Fibroblast of mammary gland (primary cell): Measurements from ENCODE around the gene DLG1.

Experiments
- DNase-seq: peaks from one replicate; pipeline ENCODE4 v3.0.0-alpha.2; 2010; ENCODE audit warnings: low read depth
- H3K4me3 ChIP-seq: 2 replicates; pipeline ENCODE4 v1.5.1; 2011; ENCODE audit warnings: low read depth, mild to moderate bottlenecking, low read length, moderate library complexity; ENCODE audit not compliant: control insufficient read depth
- TF ChIP-seq, protein P1 (sequence below): conservative IDR thresholded peaks from 2 replicates; pipeline ENCODE4 v1.5.1; 2011; ENCODE audit warnings: low read depth, low read length, inconsistent platforms; ENCODE audit not compliant: control insufficient read depth, insufficient read depth

Gene DLG1

DNA sequence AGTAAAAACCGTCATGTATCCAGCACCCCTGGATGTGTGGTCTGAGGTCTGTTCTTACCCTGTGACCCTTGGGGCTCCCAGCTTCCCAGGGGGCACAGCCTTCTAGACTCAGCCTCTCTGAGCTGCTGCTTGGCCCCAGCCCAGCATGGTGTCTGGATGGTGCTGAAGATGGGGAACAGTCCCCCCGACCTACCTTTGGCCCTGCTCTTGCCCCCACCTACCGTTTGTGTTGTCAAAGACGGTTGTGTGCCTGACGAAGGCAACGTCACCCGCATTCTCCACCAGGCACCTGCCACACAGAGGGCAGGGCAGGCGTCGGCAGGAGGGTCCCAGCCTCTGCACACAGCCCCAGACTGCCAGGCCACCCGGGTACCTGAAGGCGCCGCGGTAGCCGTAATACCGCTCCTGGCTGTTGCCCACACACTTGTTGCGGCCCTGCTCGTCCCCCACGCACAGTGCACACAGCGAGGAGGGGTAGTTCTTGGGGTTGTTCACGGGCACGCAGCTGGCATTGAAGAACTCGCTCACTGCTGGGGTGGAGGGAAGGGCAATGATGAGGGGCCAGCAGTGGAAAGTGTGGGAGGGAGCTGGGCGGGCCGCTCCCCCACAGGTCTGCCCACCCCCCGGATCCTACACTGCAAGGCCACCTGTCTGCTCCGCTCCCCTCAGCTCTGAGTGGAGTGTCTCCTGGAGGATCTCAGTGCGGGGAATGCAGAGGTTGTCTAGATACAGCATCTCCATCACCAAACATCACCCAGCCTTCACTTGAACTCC, 289.8 kb downstream of the DLG1 start:
- no peak overlapping the region for H3K4me3 ChIP-seq
- no peak for DNase-seq
- TF ChIP-seq, protein P1, sequence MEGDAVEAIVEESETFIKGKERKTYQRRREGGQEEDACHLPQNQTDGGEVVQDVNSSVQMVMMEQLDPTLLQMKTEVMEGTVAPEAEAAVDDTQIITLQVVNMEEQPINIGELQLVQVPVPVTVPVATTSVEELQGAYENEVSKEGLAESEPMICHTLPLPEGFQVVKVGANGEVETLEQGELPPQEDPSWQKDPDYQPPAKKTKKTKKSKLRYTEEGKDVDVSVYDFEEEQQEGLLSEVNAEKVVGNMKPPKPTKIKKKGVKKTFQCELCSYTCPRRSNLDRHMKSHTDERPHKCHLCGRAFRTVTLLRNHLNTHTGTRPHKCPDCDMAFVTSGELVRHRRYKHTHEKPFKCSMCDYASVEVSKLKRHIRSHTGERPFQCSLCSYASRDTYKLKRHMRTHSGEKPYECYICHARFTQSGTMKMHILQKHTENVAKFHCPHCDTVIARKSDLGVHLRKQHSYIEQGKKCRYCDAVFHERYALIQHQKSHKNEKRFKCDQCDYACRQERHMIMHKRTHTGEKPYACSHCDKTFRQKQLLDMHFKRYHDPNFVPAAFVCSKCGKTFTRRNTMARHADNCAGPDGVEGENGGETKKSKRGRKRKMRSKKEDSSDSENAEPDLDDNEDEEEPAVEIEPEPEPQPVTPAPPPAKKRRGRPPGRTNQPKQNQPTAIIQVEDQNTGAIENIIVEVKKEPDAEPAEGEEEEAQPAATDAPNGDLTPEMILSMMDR: no peak

DNA sequence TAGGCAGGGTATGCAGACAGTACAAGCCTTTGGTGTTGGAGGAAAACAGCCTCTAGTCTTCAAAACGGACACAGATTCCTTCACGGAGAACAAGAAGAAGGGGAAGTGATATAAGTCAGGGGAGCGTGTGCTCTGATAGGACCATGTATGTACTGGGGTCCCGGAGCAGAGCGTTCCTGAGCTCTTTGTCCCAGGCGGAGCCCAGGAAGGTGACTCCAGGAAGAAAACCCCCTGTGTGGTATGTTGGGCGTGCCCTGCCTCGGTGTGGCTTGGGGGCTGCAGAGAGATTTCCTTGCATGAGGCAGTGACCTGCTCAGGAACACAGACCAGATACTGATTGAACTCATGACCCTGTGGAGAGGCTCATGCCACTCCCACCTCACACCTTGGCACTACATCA, 290.5 kb downstream of the DLG1 start:
- no peak overlapping the region for H3K4me3 ChIP-seq
- TF ChIP-seq, protein P1: no peak
- no peak for DNase-seq

DNA sequence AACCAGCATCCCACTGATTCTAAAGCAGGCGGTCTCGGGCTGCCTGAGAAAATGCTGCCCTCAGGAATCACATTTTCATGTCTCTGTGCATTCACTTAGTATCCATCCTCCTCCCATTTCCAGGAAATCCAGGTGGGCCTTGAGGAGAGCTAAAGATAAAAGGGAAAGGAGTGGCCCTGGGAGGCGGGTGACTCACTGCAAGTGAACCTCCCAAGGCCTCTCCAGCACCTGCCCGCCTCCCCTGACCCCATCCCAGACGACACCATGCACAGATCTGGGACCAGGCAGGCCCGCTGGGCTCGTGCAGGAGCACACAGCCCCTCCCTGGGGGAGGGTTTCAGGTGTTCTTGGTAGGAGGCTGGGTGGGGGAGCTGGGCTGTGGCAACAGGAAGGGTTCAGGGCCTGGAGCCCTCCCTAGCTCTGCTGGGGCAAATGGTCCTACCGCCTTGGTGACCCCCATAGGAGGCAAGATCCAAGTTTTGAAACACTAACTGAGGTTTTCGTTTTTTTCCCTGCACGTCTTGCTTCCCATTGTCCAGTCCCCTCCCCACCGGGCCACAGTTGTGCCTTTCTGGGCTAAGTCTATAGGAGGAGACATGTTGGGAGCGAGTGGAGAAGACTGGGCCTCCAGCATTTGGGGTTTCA, 291.0 kb downstream of the DLG1 start:
- DNase-seq: no peak
- no peak overlapping the region for H3K4me3 ChIP-seq
- TF ChIP-seq, protein P1: no peak

DNA sequence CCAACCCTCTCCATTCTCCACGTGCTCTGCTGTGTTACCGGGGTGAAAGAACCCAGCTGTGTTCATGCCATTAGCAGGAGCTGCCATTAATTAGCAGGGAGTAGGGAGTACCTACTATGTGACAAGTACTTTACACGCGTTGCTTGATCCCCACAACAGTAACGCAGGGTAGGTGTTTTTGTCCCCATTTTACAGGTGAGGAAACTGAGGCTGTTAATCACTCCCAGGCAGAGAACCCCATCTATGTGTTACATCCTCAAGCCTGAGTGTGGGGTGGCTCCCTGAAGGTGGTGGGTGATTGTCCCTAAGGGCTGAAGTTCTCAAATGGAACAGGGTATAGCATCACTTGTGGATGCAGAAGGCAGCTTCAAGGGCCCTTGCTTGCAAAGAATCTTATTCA, 291.6 kb downstream of the DLG1 start:
- DNase-seq: no peak
- TF ChIP-seq, protein P1: no peak
- no peak overlapping the region for H3K4me3 ChIP-seq

DNA sequence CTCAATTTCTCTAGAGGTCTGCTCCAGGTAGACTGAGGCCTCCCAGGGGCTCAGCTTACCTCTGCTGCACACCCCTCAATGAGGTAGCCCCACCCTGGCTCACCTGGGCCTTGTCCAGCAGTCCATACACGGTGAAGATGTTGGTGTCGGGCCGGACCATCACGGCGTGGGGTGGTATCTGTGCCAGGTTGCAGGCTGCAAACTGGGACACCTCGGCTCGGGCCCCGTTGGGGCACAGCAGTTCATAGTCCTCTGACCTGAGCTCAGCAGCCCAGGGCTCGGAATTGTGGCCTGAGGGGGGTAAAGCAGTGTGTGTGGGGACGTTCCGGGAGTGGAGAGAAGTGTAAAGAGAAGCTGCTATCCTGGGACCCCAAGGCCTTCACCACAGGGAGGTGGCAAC, 292.0 kb downstream of the DLG1 start:
- no peak overlapping the region for H3K4me3 ChIP-seq
- TF ChIP-seq, protein P1: no peak
- no peak for DNase-seq

DNA sequence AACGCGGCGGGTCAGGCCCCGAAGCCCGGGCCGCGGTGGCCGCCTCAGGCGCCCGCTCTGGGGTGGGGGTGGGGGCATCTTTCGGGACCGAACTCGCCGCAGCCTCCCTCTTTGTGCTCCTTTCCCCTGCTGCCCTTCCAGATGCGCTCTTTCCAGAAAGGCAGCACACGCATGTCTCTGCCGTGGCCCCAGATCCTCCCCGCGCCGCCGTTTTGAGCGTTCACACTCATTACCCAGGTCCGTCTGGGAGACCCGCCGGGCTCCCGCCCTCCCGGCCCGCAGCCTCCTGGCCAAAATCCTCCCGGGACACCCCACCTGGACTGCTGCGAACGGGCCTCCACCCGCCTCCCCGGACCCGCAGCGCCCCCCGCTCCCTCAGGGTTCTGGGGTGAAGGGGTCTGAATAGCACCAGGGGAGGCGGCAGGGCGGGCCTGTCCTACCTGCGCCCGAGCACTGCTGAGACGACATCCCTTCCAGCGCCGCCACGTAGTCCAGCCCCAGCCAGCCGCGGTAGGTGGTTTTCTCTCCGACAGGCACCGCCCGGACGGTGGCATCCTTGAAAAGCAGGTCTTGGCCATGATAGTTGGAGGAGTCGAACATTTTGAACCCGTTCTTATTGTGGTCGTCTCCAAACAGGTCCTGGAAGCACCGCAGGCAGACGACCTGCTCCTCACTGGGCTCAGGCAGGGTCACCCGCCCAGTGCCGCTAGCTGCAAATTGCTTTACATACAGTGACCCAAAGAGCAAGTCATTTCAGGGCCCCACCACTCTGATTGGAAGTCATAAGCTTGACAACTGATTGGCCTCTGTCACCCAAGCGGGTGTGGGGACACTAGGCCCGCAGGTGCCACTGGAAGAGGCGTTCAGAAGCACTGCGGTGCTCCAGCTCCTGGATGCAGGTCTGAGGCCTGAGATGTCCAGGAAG, 294.7 kb downstream of the DLG1 start:
- TF ChIP-seq, protein P1: no peak
- DNase-seq: peak; percentile 9
- H3K4me3 ChIP-seq: peak overlapping the region; percentile 55
